Measurements from ENCODE around the gene LDLRAD1.
"Not testable (repeated sequence)": the region's sequence is repeated elsewhere in the genome, so short reads cannot be mapped to it uniquely, and the experiment has no call there.

The LDLRAD1 gene

GRCh38 chr1:54008876-54009275, 9.1 kb downstream of the LDLRAD1 start:
- Mint-ChIP-seq H3K36me3 (no peaks in the 10 kb centered on the region), H3K4me3 (no peak overlapping the region), H3K4me1 (no peaks in the 10 kb centered on the region), H3K9me3 (no peaks in the 10 kb centered on the region), H3K27me3 (no peaks in the 10 kb centered on the region), H3K27ac (no peak overlapping the region)

GRCh38 chr1:54007613-54008012, 10.4 kb downstream of the LDLRAD1 start:
- Mint-ChIP-seq H3K27me3 (no peaks in the 10 kb centered on the region), H3K4me1 (no peaks in the 10 kb centered on the region), H3K9me3 (no peaks in the 10 kb centered on the region), H3K27ac (no peak overlapping the region), H3K4me3 (no peak overlapping the region), H3K36me3 (no peaks in the 10 kb centered on the region)

- H3K9me3 Mint-ChIP-seq = no peaks in the 10 kb centered on the region
- H3K4me3 Mint-ChIP-seq = no peak overlapping the region
- H3K4me1 Mint-ChIP-seq = no peaks in the 10 kb centered on the region
- no peaks in the 10 kb centered on the region for H3K27me3 Mint-ChIP-seq
- no peaks in the 10 kb centered on the region for H3K36me3 Mint-ChIP-seq
- H3K27ac Mint-ChIP-seq = no peak overlapping the region
These were observed 11.5 kb downstream of the LDLRAD1 start for GRCh38 chr1:54006508-54006907.

GRCh38 chr1:54004481-54005049, 13.4 kb downstream of the LDLRAD1 start:
- H3K4me1 Mint-ChIP-seq = no peaks in the 10 kb centered on the region
- H3K27me3 Mint-ChIP-seq = no peaks in the 10 kb centered on the region
- H3K36me3 Mint-ChIP-seq = no peaks in the 10 kb centered on the region
- no peak overlapping the region for H3K4me3 Mint-ChIP-seq
- no peaks in the 10 kb centered on the region for H3K9me3 Mint-ChIP-seq
- H3K27ac Mint-ChIP-seq = no peak overlapping the region

GRCh38 chr1:54003750-54004480, 14.1 kb downstream of the LDLRAD1 start:
- not testable (repeated sequence) for H3K27ac Mint-ChIP-seq, H3K4me1 Mint-ChIP-seq, H3K4me3 Mint-ChIP-seq, H3K36me3 Mint-ChIP-seq, H3K9me3 Mint-ChIP-seq, H3K27me3 Mint-ChIP-seq

GRCh38 chr1:54003249-54003646, 14.7 kb downstream of the LDLRAD1 start:
- H3K4me3 Mint-ChIP-seq = no peak overlapping the region
- H3K27ac Mint-ChIP-seq = no peak overlapping the region
- no peaks in the 10 kb centered on the region for H3K36me3 Mint-ChIP-seq
- H3K9me3 Mint-ChIP-seq = no peaks in the 10 kb centered on the region
- H3K27me3 Mint-ChIP-seq = no peaks in the 10 kb centered on the region
- H3K4me1 Mint-ChIP-seq = no peaks in the 10 kb centered on the region

GRCh38 chr1:54002544-54003248, 15.3 kb downstream of the LDLRAD1 start:
- Mint-ChIP-seq H3K27ac (no peak overlapping the region), H3K4me3 (no peak overlapping the region), H3K9me3 (no peaks in the 10 kb centered on the region), H3K27me3 (no peaks in the 10 kb centered on the region), H3K4me1 (no peaks in the 10 kb centered on the region), H3K36me3 (no peaks in the 10 kb centered on the region)

- Mint-ChIP-seq H3K27ac (no peak overlapping the region), H3K4me3 (no peak overlapping the region), H3K36me3 (no peaks in the 10 kb centered on the region), H3K4me1 (no peaks in the 10 kb centered on the region), H3K9me3 (no peaks in the 10 kb centered on the region), H3K27me3 (no peaks in the 10 kb centered on the region)
These were observed 16.4 kb downstream of the LDLRAD1 start for GRCh38 chr1:54001591-54001990.

GRCh38 chr1:53999920-54000319, 18.1 kb downstream of the LDLRAD1 start:
- Mint-ChIP-seq H3K4me3 (no peak overlapping the region), H3K9me3 (no peaks in the 10 kb centered on the region), H3K36me3 (no peaks in the 10 kb centered on the region), H3K27me3 (no peaks in the 10 kb centered on the region), H3K4me1 (no peaks in the 10 kb centered on the region), H3K27ac (no peak overlapping the region)

- H3K4me3 Mint-ChIP-seq = no peak overlapping the region
- no peaks in the 10 kb centered on the region for H3K9me3 Mint-ChIP-seq
- H3K36me3 Mint-ChIP-seq = no peaks in the 10 kb centered on the region
- H3K27ac Mint-ChIP-seq = no peak overlapping the region
- H3K27me3 Mint-ChIP-seq = no peaks in the 10 kb centered on the region
- H3K4me1 Mint-ChIP-seq = no peaks in the 10 kb centered on the region
These were observed 19.8 kb downstream of the LDLRAD1 start for GRCh38 chr1:53998223-53998622.

GRCh38 chr1:53995683-53996082, 22.3 kb downstream of the LDLRAD1 start:
- H3K9me3 Mint-ChIP-seq = no peaks in the 10 kb centered on the region
- no peaks in the 10 kb centered on the region for H3K4me1 Mint-ChIP-seq
- no peaks in the 10 kb centered on the region for H3K36me3 Mint-ChIP-seq
- H3K27me3 Mint-ChIP-seq = no peaks in the 10 kb centered on the region
- no peak overlapping the region for H3K4me3 Mint-ChIP-seq
- H3K27ac Mint-ChIP-seq = no peak overlapping the region

- H3K4me3 Mint-ChIP-seq, H3K9me3 Mint-ChIP-seq, H3K27me3 Mint-ChIP-seq, H3K27ac Mint-ChIP-seq, H3K4me1 Mint-ChIP-seq, H3K36me3 Mint-ChIP-seq: not testable (repeated sequence)
These were observed 23.5 kb downstream of the LDLRAD1 start for GRCh38 chr1:53994516-53994915.

- no peak overlapping the region for H3K4me3 Mint-ChIP-seq
- H3K4me1 Mint-ChIP-seq = peaks cover 10% of the 10 kb centered on the region
- H3K9me3 Mint-ChIP-seq = no peaks in the 10 kb centered on the region
- no peak overlapping the region for H3K27ac Mint-ChIP-seq
- H3K27me3 Mint-ChIP-seq = no peaks in the 10 kb centered on the region
- no peaks in the 10 kb centered on the region for H3K36me3 Mint-ChIP-seq
These were observed 25.7 kb downstream of the LDLRAD1 start for GRCh38 chr1:53992085-53992874.

- peaks cover 31% of the 10 kb centered on the region for H3K4me1 Mint-ChIP-seq
- H3K4me3 Mint-ChIP-seq = no peak overlapping the region
- H3K27ac Mint-ChIP-seq = peak overlapping the region; percentile 85
These were observed 30.1 kb downstream of the LDLRAD1 start for GRCh38 chr1:53987880-53988279.

GRCh38 chr1:53986458-53986857, 31.5 kb downstream of the LDLRAD1 start:
- H3K27me3 Mint-ChIP-seq = no peaks in the 10 kb centered on the region
- H3K4me1 Mint-ChIP-seq = peaks cover 40% of the 10 kb centered on the region
- H3K27ac Mint-ChIP-seq = peak overlapping the region; percentile 81
- peak overlapping the region; percentile 16 for H3K4me3 Mint-ChIP-seq
- H3K9me3 Mint-ChIP-seq = peaks cover 5% of the 10 kb centered on the region
- no peaks in the 10 kb centered on the region for H3K36me3 Mint-ChIP-seq

More at GRCh38 chr1:53987880-53988279, 30.1 kb downstream of the LDLRAD1 start:
- H3K36me3 Mint-ChIP-seq = no peaks in the 10 kb centered on the region
- H3K27me3 Mint-ChIP-seq = no peaks in the 10 kb centered on the region
- peaks cover 5% of the 10 kb centered on the region for H3K9me3 Mint-ChIP-seq

GRCh38 chr1:53984726-53985125, 33.3 kb downstream of the LDLRAD1 start:
- no peaks in the 10 kb centered on the region for H3K36me3 Mint-ChIP-seq
- H3K4me3 Mint-ChIP-seq = no peak overlapping the region
- H3K27ac Mint-ChIP-seq = no peak overlapping the region
- peaks cover 5% of the 10 kb centered on the region for H3K9me3 Mint-ChIP-seq
- H3K4me1 Mint-ChIP-seq = peaks cover 42% of the 10 kb centered on the region
- no peaks in the 10 kb centered on the region for H3K27me3 Mint-ChIP-seq

All from activated naive CD4-positive, alpha-beta T cell treated with anti-CD3 and anti-CD28 coated beads, Interleukin-2, amount 50 U/mL, for 24 hours (primary cell).